ENCODE results near the gene TULP4. TPM values are rescaled to one million over a fixed set of nuclear protein-coding genes. Genes with fewer than 3 reads are reported as not detected.
"Not testable (repeated sequence)": the region's sequence is repeated elsewhere in the genome, so short reads cannot be mapped to it uniquely, and the experiment has no call there.

Gene TULP4
- polyA plus RNA-seq, 2 donors, result 3.5 to 7.6 TPM

GRCh38 chr6:158350731-158351130 is 38.5 kb downstream of the TULP4 start:
- not testable (repeated sequence) for H3K36me3 ChIP-seq (ENCODE audit: control insufficient read depth in 2 of 2, insufficient read depth in 2 of 2, low read length in 1 of 2); H3K27me3 ChIP-seq (ENCODE audit: control insufficient read depth in 1 of 2, insufficient read depth in 2 of 2, low read length in 2 of 2); H3K4me1 ChIP-seq (ENCODE audit: control insufficient read depth in 2 of 2, insufficient read depth in 2 of 2, low read length in 1 of 2); H3K4me3 ChIP-seq (ENCODE audit: low read depth in 1 of 2, low read length in 2 of 2); H3K9me3 ChIP-seq (ENCODE audit: control insufficient read depth in 2 of 2, insufficient read depth in 1 of 2, low read depth in 1 of 2, low read length in 1 of 2); H3K27ac ChIP-seq (ENCODE audit: low read depth in 2 of 2, low read length in 1 of 2)
- 95 to 98% methylated on average over 7 of the region's 7 CpGs for WGBS, 2 donors

GRCh38 chr6:158353883-158354877 is 41.9 kb downstream of the TULP4 start:
- no peaks in the 10 kb centered on the region for H3K9me3 ChIP-seq (ENCODE audit: control insufficient read depth in 2 of 2, insufficient read depth in 1 of 2, low read depth in 1 of 2, low read length in 1 of 2)
- H3K36me3 ChIP-seq (ENCODE audit: control insufficient read depth in 2 of 2, insufficient read depth in 2 of 2, low read length in 1 of 2), result no peaks in the 10 kb centered on the region
- no peak overlapping the region for H3K27ac ChIP-seq (ENCODE audit: low read depth in 2 of 2, low read length in 1 of 2)
- peaks cover 0 to 2% of the 10 kb centered on the region in 2 donors for H3K4me1 ChIP-seq (ENCODE audit: control insufficient read depth in 2 of 2, insufficient read depth in 2 of 2, low read length in 1 of 2)
- no peak overlapping the region for H3K4me3 ChIP-seq (ENCODE audit: low read depth in 1 of 2, low read length in 2 of 2)
- no peaks in the 10 kb centered on the region for H3K27me3 ChIP-seq (ENCODE audit: control insufficient read depth in 1 of 2, insufficient read depth in 2 of 2, low read length in 2 of 2)
- WGBS, 2 donors, result 74 to 84% methylated on average over 13 of the region's 13 CpGs

DNA sequence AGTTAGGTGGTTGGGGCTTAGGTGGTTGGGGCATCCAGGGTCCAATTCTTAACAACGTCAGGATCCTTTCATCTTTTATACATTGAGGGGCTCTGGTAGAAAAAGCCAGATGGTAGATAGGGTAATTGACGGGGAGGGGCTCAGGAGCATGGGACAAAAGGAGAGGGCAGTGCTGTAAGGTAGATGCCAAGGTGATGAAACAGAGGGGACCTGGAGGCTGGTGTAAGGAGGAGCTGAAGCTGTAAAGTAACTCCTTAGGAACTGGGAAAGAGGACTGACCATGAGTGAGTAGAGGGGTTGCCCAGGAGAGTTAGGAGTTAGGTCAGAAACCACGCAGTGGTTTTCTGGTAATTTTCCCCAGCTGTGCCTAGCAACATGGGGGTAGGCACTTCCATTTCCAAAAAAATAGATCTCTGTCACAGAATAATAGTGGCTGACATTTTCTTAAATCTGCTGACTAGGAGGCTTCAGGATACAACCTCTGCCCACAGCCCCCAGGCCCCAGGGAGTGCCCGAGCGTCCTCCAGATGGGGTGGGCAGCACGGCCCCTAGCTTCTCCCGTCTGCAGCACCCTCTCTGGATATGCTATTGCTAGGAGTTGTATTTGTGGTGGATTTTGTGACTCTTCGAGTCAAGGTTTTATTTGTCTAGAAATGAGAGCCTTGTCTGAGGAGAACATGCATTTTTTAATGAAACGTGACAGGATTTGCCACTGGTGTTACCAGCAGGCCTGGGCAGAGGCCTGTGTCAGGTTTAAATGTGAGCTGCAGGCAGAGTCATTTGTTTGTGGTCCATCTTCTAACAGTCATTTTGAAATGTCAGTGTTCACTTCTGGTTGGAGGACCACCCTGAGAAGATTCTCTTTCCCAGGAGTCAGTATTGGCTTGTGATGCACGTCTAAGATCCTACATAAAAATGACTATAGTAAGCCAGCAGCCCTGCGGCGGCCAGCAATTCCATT is 44.6 kb downstream of the TULP4 start:
- Histone ChIP-seq H3K27ac (ENCODE audit: low read depth in 2 of 2, low read length in 1 of 2) (no peak overlapping the region), H3K9me3 (ENCODE audit: control insufficient read depth in 2 of 2, insufficient read depth in 1 of 2, low read depth in 1 of 2, low read length in 1 of 2) (no peaks in the 10 kb centered on the region), H3K36me3 (ENCODE audit: control insufficient read depth in 2 of 2, insufficient read depth in 2 of 2, low read length in 1 of 2) (no peaks in the 10 kb centered on the region), H3K4me3 (ENCODE audit: low read depth in 1 of 2, low read length in 2 of 2) (no peak overlapping the region), H3K27me3 (ENCODE audit: control insufficient read depth in 1 of 2, insufficient read depth in 2 of 2, low read length in 2 of 2) (no peaks in the 10 kb centered on the region), H3K4me1 (ENCODE audit: control insufficient read depth in 2 of 2, insufficient read depth in 2 of 2, low read length in 1 of 2) (peaks cover 0 to 2% of the 10 kb centered on the region in 2 donors)
- WGBS, 2 donors, result 78 to 82% methylated on average over 12 of the region's 12 CpGs

- Histone ChIP-seq H3K4me1 (ENCODE audit: control insufficient read depth in 2 of 2, insufficient read depth in 2 of 2, low read length in 1 of 2) (peaks cover 0 to 2% of the 10 kb centered on the region in 2 donors), H3K9me3 (ENCODE audit: control insufficient read depth in 2 of 2, insufficient read depth in 1 of 2, low read depth in 1 of 2, low read length in 1 of 2) (no peaks in the 10 kb centered on the region), H3K27ac (ENCODE audit: low read depth in 2 of 2, low read length in 1 of 2) (no peak overlapping the region), H3K4me3 (ENCODE audit: low read depth in 1 of 2, low read length in 2 of 2) (no peak overlapping the region), H3K36me3 (ENCODE audit: control insufficient read depth in 2 of 2, insufficient read depth in 2 of 2, low read length in 1 of 2) (no peaks in the 10 kb centered on the region), H3K27me3 (ENCODE audit: control insufficient read depth in 1 of 2, insufficient read depth in 2 of 2, low read length in 2 of 2) (no peaks in the 10 kb centered on the region)
- WGBS, 2 donors, result 62 to 68% methylated on average over 7 of the region's 7 CpGs
These were observed 45.4 kb downstream of the TULP4 start for GRCh38 chr6:158357570-158358216.

GRCh38 chr6:158358450-158359077 is 46.3 kb downstream of the TULP4 start:
- H3K4me1 ChIP-seq (ENCODE audit: control insufficient read depth in 2 of 2, insufficient read depth in 2 of 2, low read length in 1 of 2), result peaks cover 0 to 2% of the 10 kb centered on the region in 2 donors
- WGBS, 2 donors, result 68 to 77% methylated on average over 5 of the region's 5 CpGs
- H3K4me3 ChIP-seq (ENCODE audit: low read depth in 1 of 2, low read length in 2 of 2), result no peak overlapping the region
- no peaks in the 10 kb centered on the region for H3K27me3 ChIP-seq (ENCODE audit: control insufficient read depth in 1 of 2, insufficient read depth in 2 of 2, low read length in 2 of 2)
- H3K36me3 ChIP-seq (ENCODE audit: control insufficient read depth in 2 of 2, insufficient read depth in 2 of 2, low read length in 1 of 2), result no peaks in the 10 kb centered on the region
- H3K9me3 ChIP-seq (ENCODE audit: control insufficient read depth in 2 of 2, insufficient read depth in 1 of 2, low read depth in 1 of 2, low read length in 1 of 2), result no peaks in the 10 kb centered on the region
- no peak overlapping the region for H3K27ac ChIP-seq (ENCODE audit: low read depth in 2 of 2, low read length in 1 of 2)

DNA sequence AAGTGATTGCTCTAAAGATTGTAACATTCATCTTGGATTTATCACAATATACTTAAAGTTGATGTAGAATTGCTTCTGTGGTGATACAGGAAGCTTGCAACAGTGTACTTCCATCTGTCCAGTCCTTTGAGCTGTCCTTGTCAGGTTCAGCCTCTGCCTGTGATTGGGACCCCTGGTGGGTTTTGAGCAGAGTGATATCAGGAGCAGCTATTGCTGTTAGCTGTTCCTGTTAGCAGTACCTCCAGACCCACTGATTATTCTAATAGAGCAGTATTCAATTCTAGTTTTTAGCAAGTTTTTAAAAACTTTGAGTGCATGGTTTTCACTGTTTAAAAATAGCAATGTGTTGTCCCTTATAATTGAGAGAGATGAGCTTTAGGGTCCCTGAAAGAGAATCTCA is 48.8 kb downstream of the TULP4 start:
- H3K27me3 ChIP-seq (ENCODE audit: control insufficient read depth in 1 of 2, insufficient read depth in 2 of 2, low read length in 2 of 2), result no peaks in the 10 kb centered on the region
- no peak overlapping the region for H3K4me3 ChIP-seq (ENCODE audit: low read depth in 1 of 2, low read length in 2 of 2)
- no peaks in the 10 kb centered on the region for H3K36me3 ChIP-seq (ENCODE audit: control insufficient read depth in 2 of 2, insufficient read depth in 2 of 2, low read length in 1 of 2)
- H3K4me1 ChIP-seq (ENCODE audit: control insufficient read depth in 2 of 2, insufficient read depth in 2 of 2, low read length in 1 of 2), result peaks cover 0 to 2% of the 10 kb centered on the region in 2 donors
- H3K27ac ChIP-seq (ENCODE audit: low read depth in 2 of 2, low read length in 1 of 2), result no peak overlapping the region
- H3K9me3 ChIP-seq (ENCODE audit: control insufficient read depth in 2 of 2, insufficient read depth in 1 of 2, low read depth in 1 of 2, low read length in 1 of 2), result no peaks in the 10 kb centered on the region

GRCh38 chr6:158361961-158362669 is 49.9 kb downstream of the TULP4 start:
- no peaks in the 10 kb centered on the region for H3K27me3 ChIP-seq (ENCODE audit: control insufficient read depth in 1 of 2, insufficient read depth in 2 of 2, low read length in 2 of 2)
- no peaks in the 10 kb centered on the region for H3K36me3 ChIP-seq (ENCODE audit: control insufficient read depth in 2 of 2, insufficient read depth in 2 of 2, low read length in 1 of 2)
- no peak overlapping the region for H3K4me3 ChIP-seq (ENCODE audit: low read depth in 1 of 2, low read length in 2 of 2)
- H3K27ac ChIP-seq (ENCODE audit: low read depth in 2 of 2, low read length in 1 of 2), result no peak overlapping the region
- H3K9me3 ChIP-seq (ENCODE audit: control insufficient read depth in 2 of 2, insufficient read depth in 1 of 2, low read depth in 1 of 2, low read length in 1 of 2), result no peaks in the 10 kb centered on the region
- WGBS, 2 donors, result 90 to 94% methylated on average over 5 of the region's 5 CpGs
- peaks cover 0 to 2% of the 10 kb centered on the region in 2 donors for H3K4me1 ChIP-seq (ENCODE audit: control insufficient read depth in 2 of 2, insufficient read depth in 2 of 2, low read length in 1 of 2)

- no peaks in the 10 kb centered on the region for H3K36me3 ChIP-seq (ENCODE audit: control insufficient read depth in 2 of 2, insufficient read depth in 2 of 2, low read length in 1 of 2)
- H3K4me1 ChIP-seq (ENCODE audit: control insufficient read depth in 2 of 2, insufficient read depth in 2 of 2, low read length in 1 of 2), result no peaks in the 10 kb centered on the region
- H3K27me3 ChIP-seq (ENCODE audit: control insufficient read depth in 1 of 2, insufficient read depth in 2 of 2, low read length in 2 of 2), result no peaks in the 10 kb centered on the region
- H3K27ac ChIP-seq (ENCODE audit: low read depth in 2 of 2, low read length in 1 of 2), result no peak overlapping the region
- no peaks in the 10 kb centered on the region for H3K9me3 ChIP-seq (ENCODE audit: control insufficient read depth in 2 of 2, insufficient read depth in 1 of 2, low read depth in 1 of 2, low read length in 1 of 2)
- 92 to 94% methylated on average over 6 of the region's 6 CpGs for WGBS, 2 donors
- no peak overlapping the region for H3K4me3 ChIP-seq (ENCODE audit: low read depth in 1 of 2, low read length in 2 of 2)
These were observed 54.1 kb downstream of the TULP4 start for GRCh38 chr6:158366363-158366762.
